HG02678 (cell line): ENCODE results near the gene ATP6V1B1.
"Not testable (repeated sequence)": the region's sequence is repeated elsewhere in the genome, so short reads cannot be mapped to it uniquely, and the experiment has no call there.

Experiments used
- ATAC-seq: cut with Tn5 transposase; IDR thresholded peaks from one replicate; pipeline ENCODE4 v1.9.1; 2021; ENCODE audit warnings: mild to moderate bottlenecking, moderate library complexity; ENCODE audit not compliant: unreplicated experiment

ATP6V1B1 gene

DNA sequence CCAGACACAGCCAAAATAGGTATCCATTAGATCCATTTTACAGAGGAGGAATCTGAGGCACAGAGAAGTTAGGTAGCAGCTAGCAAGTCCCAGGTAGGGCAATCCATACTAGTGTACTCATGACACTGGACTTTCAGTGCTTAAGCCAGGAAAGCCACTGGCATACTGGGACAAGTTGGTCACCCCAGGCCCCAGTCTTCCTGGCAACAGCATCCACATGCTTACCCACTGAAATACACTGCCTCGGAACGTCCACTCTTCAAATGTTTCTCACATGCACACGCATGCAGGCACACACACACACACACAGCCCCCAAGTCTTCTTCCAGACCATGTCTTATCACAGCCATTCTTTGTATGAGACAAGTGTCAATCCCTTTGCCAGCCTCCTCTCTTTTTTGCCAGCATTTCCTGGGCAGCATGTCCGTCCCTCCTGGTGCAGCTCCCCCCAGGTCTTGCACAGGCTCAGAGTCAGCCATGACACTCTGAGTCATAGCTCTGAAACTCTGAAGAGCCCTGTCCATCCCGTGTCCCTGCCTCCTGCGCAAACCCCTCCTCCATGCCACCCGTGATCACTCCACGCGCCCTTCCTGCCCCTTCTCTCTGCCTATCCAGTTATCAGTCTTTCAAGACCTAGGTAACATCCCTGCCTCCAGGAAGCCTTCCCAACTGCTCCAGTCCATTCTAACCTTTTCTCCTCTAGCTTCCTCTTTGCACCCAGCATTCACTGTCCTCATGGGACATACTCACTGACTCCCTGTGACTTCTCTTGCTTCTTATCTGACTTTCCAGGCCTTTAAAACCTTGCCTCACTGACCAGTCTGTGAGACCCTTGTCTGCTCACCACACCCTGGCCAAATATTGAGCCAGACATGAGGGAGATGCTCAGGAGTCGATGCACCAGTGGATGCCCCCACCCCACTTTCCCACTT is 69.8 kb downstream of the ATP6V1B1 start:
- ATAC-seq, result no peak

DNA sequence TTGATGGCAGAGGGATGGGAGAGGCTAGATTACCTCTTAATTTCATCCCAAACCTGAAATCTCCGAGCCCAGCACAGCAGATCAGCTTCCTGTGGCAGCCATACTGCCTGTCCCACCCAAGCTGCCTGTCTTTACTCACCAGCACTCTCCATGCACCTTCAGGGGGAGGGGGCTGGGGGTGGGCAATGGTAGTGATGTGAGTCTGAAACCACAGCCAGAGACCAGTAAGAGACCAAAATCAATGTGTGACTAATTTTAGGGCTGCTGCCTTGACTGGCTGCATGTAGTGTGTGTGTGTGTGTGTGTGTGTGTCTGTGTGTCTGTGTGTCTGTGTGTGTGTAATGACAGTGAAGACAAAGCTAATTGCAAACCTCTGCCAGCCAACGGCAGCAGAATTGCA is 70.6 kb downstream of the ATP6V1B1 start:
- ATAC-seq, result no peak

DNA sequence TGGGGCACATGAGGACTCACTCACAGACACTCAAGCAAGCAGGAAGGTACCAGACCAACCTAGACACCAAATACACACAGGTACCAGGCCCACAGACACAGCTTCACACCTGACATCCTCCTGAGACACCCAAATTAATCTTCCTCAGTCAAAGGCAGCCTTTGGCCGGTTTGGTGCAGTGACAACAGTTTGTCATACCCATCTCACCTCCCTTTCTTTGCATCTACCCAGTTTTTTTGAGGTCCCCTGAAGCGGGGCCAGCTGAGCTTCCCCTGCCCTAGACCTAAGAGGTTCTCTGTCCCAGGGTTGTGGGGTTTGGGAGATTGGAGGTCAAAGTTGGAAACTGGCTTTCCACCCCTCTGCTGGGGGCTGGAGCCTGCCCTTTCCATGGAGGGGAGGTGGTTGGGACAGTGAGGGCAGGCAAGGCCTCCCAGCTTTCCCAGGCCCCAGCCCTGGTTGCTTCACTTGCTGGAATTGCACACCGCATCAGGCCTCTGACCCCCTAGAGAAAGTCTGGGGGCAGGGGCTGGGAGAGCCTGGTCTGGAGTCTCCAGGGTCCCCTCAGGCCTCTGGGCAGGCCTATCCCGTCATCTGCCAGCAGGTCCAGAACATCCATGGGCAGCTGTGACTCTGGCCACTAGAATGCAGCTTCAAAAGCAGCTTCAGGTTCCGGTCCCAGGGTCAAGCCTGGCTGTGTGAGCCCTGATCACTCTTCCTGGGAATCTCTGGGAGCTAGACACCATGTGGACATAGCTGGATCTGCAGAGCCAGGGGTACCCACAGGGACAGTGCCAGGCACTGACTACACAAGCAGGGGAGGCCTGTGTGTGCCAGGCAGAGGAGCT is 71.5 kb downstream of the ATP6V1B1 start:
- ATAC-seq, result no peak

DNA sequence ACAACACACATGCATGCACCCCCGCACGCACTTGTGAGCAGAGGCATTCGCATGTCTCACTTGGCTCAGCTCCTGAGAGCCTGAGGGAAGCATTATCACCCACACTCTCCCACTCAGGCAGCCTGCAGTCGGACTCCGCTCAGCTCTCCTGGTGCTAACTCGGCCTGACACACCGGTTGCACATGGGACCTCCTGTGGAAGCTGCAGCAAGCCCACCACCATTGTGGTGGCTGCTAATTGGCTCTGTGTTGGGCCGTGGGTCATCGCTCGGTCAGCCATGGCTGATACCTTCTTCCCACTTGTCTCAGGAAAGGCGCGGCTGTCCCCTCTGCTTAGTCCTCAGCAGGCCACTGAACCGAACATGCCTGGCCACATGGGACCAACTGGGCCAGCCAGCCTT is 72.6 kb downstream of the ATP6V1B1 start:
- ATAC-seq, result no peak

DNA sequence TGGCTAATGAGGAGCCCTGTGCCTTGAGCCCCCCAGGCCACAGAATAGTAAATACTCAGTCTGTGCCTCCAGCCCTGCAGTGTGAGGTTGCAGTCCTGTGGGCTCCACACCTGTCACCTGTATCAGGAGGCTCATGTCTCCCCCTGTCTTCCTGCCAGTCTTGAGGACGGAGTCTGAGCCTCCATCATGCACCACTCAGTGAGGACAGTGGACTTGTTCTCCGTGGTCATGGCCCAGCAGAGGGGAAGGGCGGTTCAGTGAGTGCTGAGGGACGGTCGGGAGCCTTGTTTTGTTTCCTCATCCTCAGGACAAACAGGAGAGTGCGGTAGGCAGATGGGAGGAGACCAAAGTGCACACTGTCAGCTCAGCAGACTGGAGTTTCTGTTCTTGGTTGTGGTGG is 76.1 kb downstream of the ATP6V1B1 start:
- ATAC-seq, result not testable (repeated sequence)
